GM12865 (cell line): ENCODE data around the gene CDKN2B.

Experiments
- DNase-seq: peaks from one replicate; pipeline ENCODE4 v3.0.0; 2010; ENCODE audit warnings: low read depth
- H3K4me3 ChIP-seq: 2 replicates; pipeline ENCODE4 v1.5.1; 2011; ENCODE audit warnings: mild to moderate bottlenecking, low read depth, low read length, control low read depth
- TF ChIP-seq, protein P1 (sequence below): IDR thresholded peaks from 2 replicates; pipeline ENCODE4 v1.5.1; 2011; ENCODE audit warnings: low read length, control low read depth, low read depth, inconsistent platforms; ENCODE audit not compliant: insufficient read depth; ENCODE audit errors: missing control alignments

The CDKN2B gene

DNA sequence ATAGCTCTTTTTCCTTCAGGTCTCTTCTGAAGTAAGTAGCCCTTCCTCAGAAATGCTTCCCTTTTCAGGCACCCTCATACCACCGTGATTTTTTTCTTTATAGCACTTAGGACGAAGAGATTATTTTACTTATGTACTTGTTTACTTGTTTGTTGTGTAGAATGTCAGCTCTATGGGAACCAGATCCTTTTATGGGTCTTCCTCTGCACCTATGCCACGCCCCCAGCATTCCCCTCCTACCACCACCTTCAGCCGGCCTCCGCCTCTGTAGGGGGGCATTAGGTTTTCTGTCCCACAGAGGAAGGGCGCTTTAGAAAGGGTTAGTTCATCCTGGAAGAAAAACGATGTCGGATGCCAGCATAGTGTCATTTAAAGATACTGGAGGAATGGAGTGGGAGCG, 12.7 kb downstream of the CDKN2B start:
- TF ChIP-seq, protein P1, sequence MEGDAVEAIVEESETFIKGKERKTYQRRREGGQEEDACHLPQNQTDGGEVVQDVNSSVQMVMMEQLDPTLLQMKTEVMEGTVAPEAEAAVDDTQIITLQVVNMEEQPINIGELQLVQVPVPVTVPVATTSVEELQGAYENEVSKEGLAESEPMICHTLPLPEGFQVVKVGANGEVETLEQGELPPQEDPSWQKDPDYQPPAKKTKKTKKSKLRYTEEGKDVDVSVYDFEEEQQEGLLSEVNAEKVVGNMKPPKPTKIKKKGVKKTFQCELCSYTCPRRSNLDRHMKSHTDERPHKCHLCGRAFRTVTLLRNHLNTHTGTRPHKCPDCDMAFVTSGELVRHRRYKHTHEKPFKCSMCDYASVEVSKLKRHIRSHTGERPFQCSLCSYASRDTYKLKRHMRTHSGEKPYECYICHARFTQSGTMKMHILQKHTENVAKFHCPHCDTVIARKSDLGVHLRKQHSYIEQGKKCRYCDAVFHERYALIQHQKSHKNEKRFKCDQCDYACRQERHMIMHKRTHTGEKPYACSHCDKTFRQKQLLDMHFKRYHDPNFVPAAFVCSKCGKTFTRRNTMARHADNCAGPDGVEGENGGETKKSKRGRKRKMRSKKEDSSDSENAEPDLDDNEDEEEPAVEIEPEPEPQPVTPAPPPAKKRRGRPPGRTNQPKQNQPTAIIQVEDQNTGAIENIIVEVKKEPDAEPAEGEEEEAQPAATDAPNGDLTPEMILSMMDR: no peak
- no peak for DNase-seq
- H3K4me3 ChIP-seq: no peak overlapping the region

DNA sequence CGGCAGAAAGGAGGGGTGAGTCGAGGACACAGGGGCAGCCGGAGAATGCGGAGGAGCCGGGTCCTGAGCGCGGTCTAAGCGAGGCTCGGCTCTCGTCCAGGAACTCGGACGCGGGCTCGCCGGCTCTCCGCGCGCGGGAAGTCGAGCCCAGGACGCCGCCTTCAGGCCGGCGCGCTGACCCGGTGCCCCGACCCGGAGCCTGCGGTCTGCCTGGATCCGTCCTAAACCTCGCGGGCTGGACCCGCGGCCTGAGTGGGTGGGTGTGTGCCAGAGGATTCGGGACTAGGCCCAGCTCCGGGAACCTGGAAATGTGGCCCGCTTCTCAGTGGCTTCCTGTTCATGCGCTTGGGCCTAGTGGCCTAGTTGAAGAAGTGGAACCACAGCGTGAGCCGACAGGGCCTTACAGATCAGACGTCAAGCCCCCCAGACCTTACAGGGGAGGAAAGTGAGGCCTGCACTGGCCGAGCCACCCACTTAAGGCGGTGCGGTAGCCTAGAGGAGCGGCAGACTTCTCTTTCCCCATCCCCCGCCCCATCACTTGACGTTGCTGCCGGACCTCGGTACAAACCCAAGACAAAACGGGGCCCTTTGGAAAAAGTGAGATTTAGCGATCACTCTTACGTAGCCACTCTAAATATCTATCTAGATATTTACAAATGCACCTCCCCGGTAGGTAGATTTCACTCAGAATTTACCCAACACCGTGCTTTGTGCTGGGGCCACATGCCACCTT, 13.3 kb downstream of the CDKN2B start:
- H3K4me3 ChIP-seq: peak overlapping the region; percentile 76
- TF ChIP-seq, protein P1: peak; percentile 23
- DNase-seq: peak; percentile 51

DNA sequence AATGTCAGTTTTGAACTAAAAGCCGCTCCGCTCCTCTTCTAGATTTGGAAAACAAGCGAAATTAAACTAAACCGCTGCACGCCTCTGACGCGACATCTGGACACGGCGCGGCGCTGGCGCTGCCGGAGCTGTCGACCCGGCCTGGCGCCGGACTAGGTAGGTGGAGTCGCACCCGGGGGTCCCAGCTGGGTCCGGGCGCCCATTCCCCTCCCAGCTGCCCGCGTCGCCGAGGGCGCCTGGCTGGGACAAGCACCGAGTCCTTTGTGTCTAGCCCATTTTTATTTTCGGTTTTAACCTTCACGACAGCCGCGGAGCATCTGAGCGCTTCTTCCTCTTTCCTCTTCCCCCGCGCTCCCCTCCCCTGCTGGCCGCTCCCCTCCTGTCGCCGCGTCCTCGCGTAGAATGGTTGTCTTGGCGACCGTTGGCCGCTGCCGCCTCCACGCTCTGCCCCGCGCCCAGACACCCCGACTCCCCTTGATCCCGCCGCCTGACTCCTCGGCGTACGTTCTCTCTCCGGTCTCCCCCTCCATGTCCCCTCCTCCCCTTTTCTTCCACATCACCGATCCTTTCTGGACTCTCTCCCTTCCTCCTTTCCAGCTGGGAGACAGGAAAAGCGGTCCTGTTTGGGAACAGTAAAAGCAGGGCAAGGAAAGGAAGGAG, 14.0 kb downstream of the CDKN2B start:
- H3K4me3 ChIP-seq: peak overlapping the region; percentile 76
- DNase-seq: peak; percentile 95
- TF ChIP-seq, protein P1: no peak

DNA sequence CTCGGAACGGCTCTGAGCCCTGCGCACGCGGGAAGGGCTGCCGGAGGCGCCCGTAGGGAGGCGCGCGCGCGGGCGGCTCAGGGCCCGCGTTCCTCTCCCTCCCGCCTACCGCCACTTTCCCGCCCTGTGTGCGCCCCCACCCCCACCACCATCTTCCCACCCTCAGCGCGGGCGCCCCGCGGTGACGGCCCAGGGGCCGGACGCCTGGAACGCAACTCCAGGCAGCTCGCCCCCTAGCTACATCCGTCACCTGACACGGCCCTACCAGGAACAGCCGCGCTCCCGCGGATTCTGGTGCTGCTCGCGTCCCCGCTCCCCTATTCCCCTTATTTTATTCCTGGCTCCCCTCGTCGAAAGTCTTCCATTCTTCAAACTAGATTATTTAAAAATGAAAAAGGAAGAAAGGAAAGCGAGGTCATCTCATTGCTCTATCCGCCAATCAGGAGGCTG, 14.5 kb downstream of the CDKN2B start, which contains the start of gene CDKN2B-AS1:
TSS of gene CDKN2B-AS1 (plus strand) at position 236 of the 450 bp plus-strand sequence.
- peak; percentile 88 for DNase-seq
- TF ChIP-seq, protein P1: no peak
- peak within 1 kb of the TSS; percentile 76 for H3K4me3 ChIP-seq

DNA sequence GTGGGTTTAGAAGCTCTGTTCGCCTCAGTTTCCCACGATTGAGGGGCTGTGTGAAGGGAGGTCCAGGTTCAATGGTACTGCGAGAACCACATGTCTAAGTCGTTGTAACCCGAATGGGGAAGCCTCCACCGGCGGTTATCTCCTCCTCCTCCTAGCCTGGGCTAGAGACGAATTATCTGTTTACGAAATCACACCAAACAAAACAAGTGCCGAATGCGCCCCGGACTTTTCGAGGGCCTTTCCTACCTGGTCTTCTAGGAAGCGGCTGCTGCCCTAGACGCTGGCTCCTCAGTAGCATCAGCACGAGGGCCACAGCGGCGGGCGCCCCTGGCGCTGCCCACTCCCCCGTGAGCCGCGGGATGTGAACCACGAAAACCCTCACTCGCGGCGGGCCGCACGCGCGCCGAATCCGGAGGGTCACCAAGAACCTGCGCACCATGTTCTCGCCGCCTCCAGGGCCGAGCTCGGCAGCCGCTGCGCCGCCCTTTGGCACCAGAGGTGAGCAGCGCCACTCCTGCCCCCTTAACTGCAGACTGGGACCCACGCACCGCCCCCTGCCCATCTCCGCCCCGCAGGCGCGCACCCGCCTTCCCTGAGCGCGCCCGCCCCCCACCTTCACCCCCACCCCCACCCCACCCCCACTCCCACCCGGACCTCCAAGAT, 15.1 kb downstream of the CDKN2B start, which contains the start of gene CDKN2A:
TSS of gene CDKN2A (minus strand) at position 500 of the 663 bp plus-strand sequence.
- TF ChIP-seq, protein P1: no peak
- DNase-seq: peak; percentile 89

DNA sequence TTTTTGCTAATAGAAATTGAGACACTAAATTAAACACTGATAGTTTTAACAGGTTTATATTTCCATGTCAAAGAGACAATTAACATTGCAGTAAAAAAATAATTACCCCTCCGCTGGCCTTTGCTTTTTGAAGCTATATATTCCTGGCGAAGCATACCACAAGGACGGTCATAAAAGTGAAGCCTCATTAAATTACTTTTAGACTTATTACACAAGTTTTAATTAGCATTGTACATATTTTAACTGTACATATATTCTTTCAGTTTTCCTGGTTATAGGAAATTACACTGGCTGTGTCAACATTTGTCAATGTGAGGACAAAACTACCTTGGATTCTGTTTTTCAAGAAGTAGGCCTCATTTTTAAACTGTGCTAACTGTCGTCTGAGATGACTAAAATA, 16.1 kb downstream of the CDKN2B start:
- DNase-seq: no peak
- TF ChIP-seq, protein P1: no peak
- peak overlapping the region; percentile 76 for H3K4me3 ChIP-seq

More for the DNA sequence above, 15.1 kb downstream of the CDKN2B start, which contains the start of gene CDKN2A:
- H3K4me3 ChIP-seq: peak within 1 kb of the TSS; percentile 76
